NCI-H2107 (cell line): ENCODE data around the gene ITGA1.
"Not testable (repeated sequence)": the region's sequence is repeated elsewhere in the genome, so short reads cannot be mapped to it uniquely, and the experiment has no call there.

Experiments
- DNase-seq: peaks from one replicate; lab custom pipeline; 2025; lab: John Stamatoyannopoulos, UW

ITGA1 gene

DNA sequence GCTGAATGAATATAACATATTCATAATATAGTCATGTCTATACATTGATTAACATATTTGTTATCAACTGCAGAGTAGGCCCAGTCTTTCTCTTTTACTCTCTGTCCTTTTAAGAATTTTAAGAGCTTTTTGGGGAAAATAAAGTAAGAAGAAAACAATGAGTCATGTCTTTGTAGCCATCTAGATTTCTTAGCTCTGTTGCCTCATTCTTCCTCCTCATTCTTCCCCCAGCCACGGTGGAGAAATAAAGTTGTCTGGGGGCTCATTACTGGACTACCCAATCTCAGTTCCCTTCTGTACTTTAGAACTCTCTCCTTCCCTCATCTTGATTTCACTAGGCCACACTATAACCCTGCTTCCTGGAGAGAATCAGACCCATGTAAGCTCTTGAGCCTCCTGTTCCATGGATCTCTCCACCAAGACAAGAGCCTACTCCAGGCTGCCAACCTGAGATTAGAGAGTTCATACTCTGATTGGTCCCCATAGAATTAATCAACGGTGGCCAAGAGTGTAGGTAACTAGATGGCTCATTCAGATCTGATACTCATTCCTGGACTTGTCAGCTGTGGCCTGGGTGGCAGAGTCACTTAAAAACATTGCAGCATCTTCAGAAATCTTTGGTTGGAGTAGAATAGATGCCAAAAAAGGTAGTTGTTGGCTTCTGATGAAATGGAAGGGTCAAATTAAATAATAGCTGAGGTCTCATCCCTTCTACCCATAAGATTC is 44.2 kb downstream of the ITGA1 start:
- no peak for DNase-seq

DNA sequence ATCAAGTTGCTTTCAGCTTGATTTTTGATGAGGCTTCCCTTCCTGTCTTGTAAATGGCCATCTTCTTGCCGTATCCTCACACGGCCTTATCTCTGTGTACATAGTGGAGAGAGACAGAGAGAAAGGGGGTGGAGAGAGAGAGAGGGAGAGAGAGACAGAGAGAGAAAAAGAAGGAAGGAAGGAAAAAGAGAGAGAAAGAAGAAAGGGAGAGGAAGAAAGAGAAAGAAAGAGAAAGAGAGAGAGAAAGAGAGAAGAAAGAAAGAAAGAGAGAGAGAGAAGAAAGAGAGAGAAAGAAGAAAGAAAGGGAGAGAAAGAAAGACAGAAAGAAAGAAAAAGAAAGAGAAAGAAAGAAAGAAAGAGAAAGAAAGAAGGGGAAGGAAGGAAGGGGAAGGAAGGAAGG is 46.6 kb downstream of the ITGA1 start:
- DNase-seq = no peak

GRCh38 chr5:52837068-52837467 is 49.4 kb downstream of the ITGA1 start:
- DNase-seq = no peak

DNA sequence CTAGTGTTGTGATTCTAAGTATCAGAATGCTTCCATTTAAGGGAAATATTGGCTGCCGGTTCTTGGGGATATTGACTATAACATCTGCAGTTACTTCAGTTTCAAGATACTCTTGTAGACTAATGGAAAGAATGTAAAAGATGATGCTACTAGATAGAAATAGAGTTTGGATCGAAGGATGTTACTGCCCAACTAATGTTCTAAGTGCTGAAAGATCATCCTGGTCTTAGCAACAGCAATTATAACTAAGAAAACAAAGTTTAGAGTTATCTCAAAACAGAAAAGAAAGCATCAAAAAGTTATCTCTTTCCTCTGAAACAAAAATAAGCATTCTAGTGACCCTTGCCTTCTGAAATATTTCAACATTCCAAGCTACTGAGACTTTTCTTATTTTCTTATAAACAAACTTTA is 49.9 kb downstream of the ITGA1 start:
- no peak for DNase-seq

- no peak for DNase-seq
Measured at GRCh38 chr5:52838326-52839015, 50.8 kb downstream of the ITGA1 start.

DNA sequence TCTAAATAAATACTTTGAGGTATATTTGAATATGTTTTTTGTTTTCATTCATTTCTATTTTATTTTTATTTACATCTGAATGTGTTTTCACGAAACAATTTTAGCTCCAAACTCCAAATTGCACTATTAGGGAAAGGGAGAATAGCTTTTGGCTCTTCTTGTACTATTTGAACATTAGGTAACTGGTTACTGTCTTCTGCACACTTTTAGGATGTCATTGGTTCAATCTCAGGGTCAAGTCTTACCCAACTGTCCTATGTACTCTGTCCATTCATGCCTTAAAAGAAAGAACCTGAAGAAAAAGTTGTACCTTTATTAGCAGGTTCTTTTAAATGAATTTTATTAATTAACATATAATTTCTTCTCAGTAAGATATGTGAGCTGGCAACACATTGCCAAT is 51.6 kb downstream of the ITGA1 start:
- no peak for DNase-seq

DNA sequence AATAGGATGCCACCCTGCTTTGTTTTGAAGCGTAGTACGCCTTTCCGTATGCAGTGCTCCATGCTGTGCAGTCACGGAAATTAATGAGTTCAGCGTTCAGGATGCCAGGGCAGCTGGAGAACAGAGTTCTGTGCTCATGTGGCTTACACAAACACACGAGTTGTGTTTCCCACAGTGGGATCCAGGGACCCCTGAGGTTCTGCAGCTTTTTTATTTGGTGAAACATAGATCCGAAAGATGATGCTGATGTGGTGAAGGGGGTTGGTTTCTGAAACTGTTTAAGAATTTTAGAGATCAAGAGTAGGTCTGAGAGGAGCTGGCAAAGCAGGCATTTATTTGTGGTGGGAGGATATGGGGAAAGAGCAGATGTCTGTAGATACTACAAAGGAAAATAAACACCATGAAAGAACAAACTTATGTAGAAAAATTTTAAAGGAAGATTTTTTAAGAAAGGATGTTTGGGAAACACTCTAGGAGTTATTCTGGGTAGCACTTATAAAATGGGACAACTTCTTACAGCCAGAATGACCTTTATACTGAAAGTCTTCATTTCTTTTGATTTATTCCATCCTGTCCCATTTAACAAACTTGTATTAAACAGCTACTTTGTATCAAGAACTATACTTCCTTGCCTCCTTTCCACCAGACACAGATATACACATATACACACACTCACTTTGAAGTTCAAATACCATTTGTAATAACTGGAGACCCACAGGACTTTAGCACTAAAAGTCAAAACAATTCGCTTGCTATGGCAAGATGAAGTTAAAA is 52.7 kb downstream of the ITGA1 start:
- no peak for DNase-seq

GRCh38 chr5:52841114-52841513 is 53.4 kb downstream of the ITGA1 start:
- DNase-seq = no peak

- no peak for DNase-seq
Measured at GRCh38 chr5:52842111-52842510, 54.4 kb downstream of the ITGA1 start.

GRCh38 chr5:52844885-52845284 is 57.2 kb downstream of the ITGA1 start:
- DNase-seq = no peak

DNA sequence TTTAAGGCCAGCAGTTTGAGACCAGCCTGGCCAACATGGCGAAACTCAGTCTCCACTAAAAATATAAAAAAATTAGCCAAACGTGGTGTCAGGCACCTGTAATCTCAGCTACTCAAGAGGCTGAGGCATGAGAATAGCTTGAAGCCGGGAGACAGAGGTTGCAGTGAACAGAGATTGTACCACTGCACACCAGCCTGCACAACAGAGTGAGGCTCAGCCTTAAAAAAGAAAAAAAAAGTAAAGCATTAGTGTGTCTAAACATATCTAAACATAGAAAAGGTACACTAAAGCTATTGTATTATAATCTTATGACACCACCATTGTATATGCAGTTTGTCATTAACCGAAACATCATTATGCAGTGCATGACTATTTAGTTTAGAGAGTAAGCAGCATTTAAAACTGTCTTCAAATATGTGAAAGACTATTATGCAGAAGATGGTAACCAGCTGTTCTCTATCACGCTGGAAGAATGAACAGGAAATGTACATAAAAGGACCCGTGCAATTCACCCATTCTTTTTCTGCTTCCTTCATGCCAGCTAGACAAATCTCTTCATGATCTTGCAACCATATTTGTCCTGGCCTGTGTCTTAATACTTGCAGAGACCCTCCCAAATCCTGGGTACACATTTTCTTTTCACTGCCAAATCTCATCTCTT is 58.6 kb downstream of the ITGA1 start:
- DNase-seq = no peak

- not testable (repeated sequence) for DNase-seq
Measured at GRCh38 chr5:52848688-52849087, 61.0 kb downstream of the ITGA1 start.

DNA sequence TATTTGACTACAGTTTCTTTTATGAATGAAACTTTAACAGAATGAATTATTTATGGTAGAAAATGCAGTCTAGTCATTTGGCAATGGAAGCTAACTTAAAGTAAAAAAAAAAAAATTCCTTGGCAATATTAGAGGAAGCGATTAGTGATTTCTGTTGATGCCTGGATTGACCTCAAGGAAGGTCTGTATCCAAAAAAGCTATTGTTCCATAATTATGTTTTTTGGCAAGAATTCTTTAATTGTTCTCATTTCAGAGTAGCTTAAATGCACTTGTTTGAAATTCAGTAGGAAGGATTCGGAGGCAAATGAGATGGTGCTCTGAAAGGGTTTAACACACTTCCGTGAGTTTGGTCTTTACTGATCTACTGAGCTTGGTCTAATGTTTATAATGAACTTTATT is 61.8 kb downstream of the ITGA1 start:
- DNase-seq = no peak

DNA sequence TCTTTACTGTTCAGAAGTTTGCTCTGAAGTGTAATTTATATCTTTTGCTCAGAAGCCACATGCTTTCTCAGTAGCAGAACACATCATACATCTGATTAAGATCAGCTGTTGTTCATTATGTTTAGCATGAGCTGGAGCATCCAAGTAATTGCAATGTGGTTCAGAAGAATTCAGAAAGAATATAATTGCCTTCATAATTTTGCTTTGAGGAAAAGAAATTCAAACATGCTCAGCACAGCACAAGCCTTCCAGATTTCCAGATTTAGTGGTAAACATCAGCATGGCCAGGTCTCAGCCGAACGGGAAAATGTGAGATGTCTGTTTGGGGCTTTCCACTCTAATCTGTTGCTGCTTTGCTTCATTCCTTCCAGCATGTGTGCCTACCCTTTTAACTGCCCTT is 65.9 kb downstream of the ITGA1 start:
- no peak for DNase-seq

GRCh38 chr5:52854301-52854700 is 66.6 kb downstream of the ITGA1 start:
- DNase-seq = no peak

DNA sequence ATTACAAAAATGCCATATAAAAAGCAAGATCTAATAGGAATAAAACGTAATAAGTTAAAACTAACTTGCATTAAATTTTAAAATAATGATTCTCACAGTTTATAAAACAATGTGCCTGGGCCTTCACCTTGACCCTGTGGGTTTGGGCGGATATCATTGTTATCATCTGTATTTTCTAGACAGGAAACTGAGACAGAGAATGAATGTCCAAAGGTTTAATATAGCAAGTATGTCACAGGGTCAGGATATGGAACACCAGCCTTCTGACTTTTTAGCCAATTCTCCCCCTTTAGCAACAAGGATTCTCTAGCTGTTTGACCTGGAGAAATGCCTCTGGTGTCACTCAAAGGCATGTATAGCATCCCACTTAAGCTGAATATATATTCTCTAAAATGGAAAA is 67.2 kb downstream of the ITGA1 start:
- DNase-seq = no peak

DNA sequence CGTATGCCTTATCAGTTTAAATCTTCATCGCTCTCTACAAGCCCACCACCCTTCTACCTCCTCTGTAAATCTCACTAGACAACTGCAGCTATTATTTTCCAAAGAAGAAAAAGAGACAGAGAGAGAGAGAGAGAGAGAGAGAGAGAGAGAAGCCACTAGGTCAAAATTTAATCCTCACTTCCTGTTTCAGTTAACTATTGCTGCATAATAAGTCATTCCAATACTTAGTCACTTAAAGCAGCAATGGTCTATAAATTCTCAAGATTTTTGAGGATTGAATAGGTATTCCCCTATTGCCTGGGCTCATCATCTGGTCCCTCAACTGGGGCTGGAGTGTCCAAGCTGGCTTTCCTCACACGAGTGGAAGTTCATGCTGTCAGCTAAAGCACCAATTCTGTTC is 68.8 kb downstream of the ITGA1 start:
- DNase-seq = no peak

DNA sequence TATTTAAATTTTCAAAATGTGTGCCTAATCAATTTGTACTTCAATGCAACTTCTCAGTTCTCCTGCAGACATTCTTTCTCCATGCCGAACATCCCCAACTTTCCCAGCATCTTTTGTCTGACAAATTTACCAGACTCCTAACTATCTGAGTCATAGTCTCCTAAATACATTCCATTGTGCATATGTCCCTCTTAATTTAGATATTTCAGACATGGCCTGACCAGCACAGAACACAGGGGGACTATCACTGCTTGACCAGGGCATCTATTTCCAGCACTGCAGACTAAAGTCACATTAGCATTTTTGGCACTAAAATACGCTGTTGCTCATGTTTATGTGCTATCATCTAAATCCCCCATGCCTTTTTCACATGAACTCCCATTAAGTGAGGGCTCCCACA is 71.9 kb downstream of the ITGA1 start:
- no peak for DNase-seq

DNA sequence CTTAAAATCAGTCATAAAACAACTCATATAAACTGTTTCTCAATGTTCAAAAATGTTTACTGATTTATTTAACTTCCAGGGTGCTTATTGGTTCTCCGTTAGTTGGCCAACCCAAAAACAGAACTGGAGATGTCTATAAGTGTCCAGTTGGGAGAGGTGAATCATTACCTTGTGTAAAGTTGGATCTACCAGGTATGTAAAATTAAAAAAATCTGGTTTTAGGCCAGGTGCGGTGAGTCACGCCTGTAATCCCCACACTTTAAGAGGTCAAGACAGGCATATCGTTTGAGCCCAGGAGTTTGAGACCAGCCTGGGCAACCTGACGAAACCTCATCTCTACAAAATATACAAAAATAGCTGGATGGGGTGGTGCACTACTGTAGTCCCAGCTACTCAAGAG is 73.7 kb downstream of the ITGA1 start:
- no peak for DNase-seq

- no peak for DNase-seq
Measured at GRCh38 chr5:52863715-52864290, 76.1 kb downstream of the ITGA1 start.

- no peak for DNase-seq
Measured at GRCh38 chr5:52864371-52864770, 76.7 kb downstream of the ITGA1 start.

GRCh38 chr5:52864884-52865283 is 77.2 kb downstream of the ITGA1 start:
- no peak for DNase-seq
